WTC11 (cell line): ENCODE measurements around the gene ITCH. TPM values are rescaled to one million over a fixed set of nuclear protein-coding genes. Genes with fewer than 3 reads are reported as not detected.

ENCODE experiments used
- ATAC-seq: fragments of 200-7000 bp; cut with Tn5 transposase; 2 replicates; pipeline ENCODE4 v1.10.0; 2021; ENCODE audit warnings: mild to moderate bottlenecking, moderate library complexity
- CTCF ChIA-PET: fragments of 300-600 bp; sonication (Branson Sonifier 250); formaldehyde crosslinking; loops from one replicate; lab custom pipeline; 2021; ENCODE audit warnings: antibody characterized with exemption; lab: Charles Lee
- POLR2A ChIA-PET: fragments of 350-600 bp; sonication (Branson Sonifier 250); formaldehyde crosslinking; loops from one replicate; lab custom pipeline; 2021; ENCODE audit warnings: antibody characterized with exemption; lab: Charles Lee
- DNase-seq: peaks from one replicate; pipeline ENCODE4 v3.0.0; 2021; ENCODE audit warnings: low spot score
- H3K27ac Mint-ChIP-seq: 2 replicates; pipeline ENCODE4 v1.8.0; 2021; ENCODE audit warnings: mixed read lengths
- H3K27me3 Mint-ChIP-seq: 2 replicates; pipeline ENCODE4 v1.8.0; 2021; ENCODE audit warnings: low read depth, mild to moderate bottlenecking, moderate library complexity, mixed read lengths
- H3K36me3 Mint-ChIP-seq: 2 replicates; pipeline ENCODE4 v1.8.0; 2021; ENCODE audit warnings: mixed read lengths
- H3K4me1 Mint-ChIP-seq: 2 replicates; pipeline ENCODE4 v1.8.0; 2022; ENCODE audit warnings: mixed read lengths
- H3K4me3 Mint-ChIP-seq: 2 replicates; pipeline ENCODE4 v1.8.0; 2021; ENCODE audit warnings: mild to moderate bottlenecking, moderate library complexity, mixed read lengths
- H3K9me3 Mint-ChIP-seq: 2 replicates; pipeline ENCODE4 v1.8.0; 2021; ENCODE audit warnings: mixed read lengths
- ATF1 ChIP-seq: sonication (generic); formaldehyde crosslinking; IDR thresholded peaks from 2 replicates; pipeline ENCODE4 v1.8.1; 2023; ENCODE audit warnings: mild to moderate bottlenecking, moderate library complexity, missing genetic modification reagents
- ATF3 ChIP-seq: sonication (generic); formaldehyde crosslinking; conservative IDR thresholded peaks from 2 replicates; pipeline ENCODE4 v1.8.1; 2022; ENCODE audit warnings: mild to moderate bottlenecking, missing genetic modification reagents
- EMX1 ChIP-seq: fragments of 250-450 bp; sonication (Bioruptor Pico); IDR thresholded peaks from 2 replicates; pipeline ENCODE4 v1.8.0; 2021; ENCODE audit warnings: mild to moderate bottlenecking
- FOXJ3 ChIP-seq: sonication (generic); formaldehyde crosslinking; IDR thresholded peaks from 2 replicates; pipeline ENCODE4 v1.9.0; 2021; ENCODE audit warnings: missing genetic modification reagents, mild to moderate bottlenecking, borderline replicate concordance
- GRHL2 ChIP-seq: fragments of 250-450 bp; sonication (Bioruptor Pico); IDR thresholded peaks from 2 replicates; pipeline ENCODE4 v1.8.0; 2022; ENCODE audit warnings: mild to moderate bottlenecking, moderate library complexity; ENCODE audit not compliant: insufficient replicate concordance, severe bottlenecking
- KAT7 ChIP-seq: sonication (generic); formaldehyde crosslinking; IDR thresholded peaks from 2 replicates; pipeline ENCODE4 v1.8.1; 2023; ENCODE audit warnings: missing genetic modification reagents, mild to moderate bottlenecking, borderline replicate concordance
- NR1H2 ChIP-seq: sonication (generic); formaldehyde crosslinking; IDR thresholded peaks from 2 replicates; pipeline ENCODE4 v1.9.0; 2021; ENCODE audit warnings: mild to moderate bottlenecking, moderate library complexity, missing genetic modification reagents
- NR3C1 ChIP-seq: sonication (generic); formaldehyde crosslinking; conservative IDR thresholded peaks from 2 replicates; pipeline ENCODE4 v1.8.1; 2023; ENCODE audit warnings: low read depth, mild to moderate bottlenecking, missing genetic modification reagents
- PRRX2 ChIP-seq: fragments of 250-450 bp; sonication (Bioruptor Pico); IDR thresholded peaks from 2 replicates; pipeline ENCODE4 v1.8.0; 2021; ENCODE audit warnings: mild to moderate bottlenecking
- SMAD4 ChIP-seq: sonication (generic); formaldehyde crosslinking; IDR thresholded peaks from 2 replicates; pipeline ENCODE4 v1.8.0; 2022; ENCODE audit warnings: mild to moderate bottlenecking, missing genetic modification reagents
- STAT6 ChIP-seq: sonication (generic); formaldehyde crosslinking; conservative IDR thresholded peaks from 2 replicates; pipeline ENCODE4 v1.8.1; 2023; ENCODE audit warnings: mild to moderate bottlenecking, low read depth, missing genetic modification reagents, moderate library complexity
- ZNF263 ChIP-seq: sonication (generic); formaldehyde crosslinking; IDR thresholded peaks from 2 replicates; pipeline ENCODE4 v1.8.1; 2022; ENCODE audit warnings: low read depth, mild to moderate bottlenecking, moderate library complexity, missing genetic modification reagents
- ZNF671 ChIP-seq: fragments of 250-450 bp; sonication (Bioruptor Pico); IDR thresholded peaks from 2 replicates; pipeline ENCODE4 v1.8.0; 2021; ENCODE audit warnings: mild to moderate bottlenecking
- total RNA-seq: library from RNA; stranded (reverse); gene quantifications from 3 replicates; pipeline ENCODE4 v1.2.3, GENCODE V29; 2021
- TF ChIP-seq, protein P1 (sequence below): fragments of 250-450 bp; sonication (Bioruptor Pico); IDR thresholded peaks from 2 replicates; pipeline ENCODE4 v1.8.0; 2021; ENCODE audit warnings: mild to moderate bottlenecking
- TF ChIP-seq, protein P2 (sequence below): sonication (generic); formaldehyde crosslinking; IDR thresholded peaks from 2 replicates; pipeline ENCODE4 v1.8.0; 2022; ENCODE audit warnings: mild to moderate bottlenecking, missing genetic modification reagents
- TF ChIP-seq, protein P3 (sequence below): sonication (generic); formaldehyde crosslinking; IDR thresholded peaks from 2 replicates; pipeline ENCODE4 v1.8.0; 2022; ENCODE audit warnings: mild to moderate bottlenecking, missing genetic modification reagents
- TF ChIP-seq, protein P4 (sequence below): sonication (generic); formaldehyde crosslinking; IDR thresholded peaks from 2 replicates; pipeline ENCODE4 v1.8.1; 2023; ENCODE audit warnings: mild to moderate bottlenecking, missing genetic modification reagents, borderline replicate concordance
- TF ChIP-seq, protein P5 (sequence below): fragments of 200-600 bp; IDR thresholded peaks from 2 replicates; pipeline ENCODE4 v1.8.0; 2022; ENCODE audit warnings: antibody characterized with exemption

Gene ITCH
- total RNA-seq, 1 experiment from 2014 or later: 35.8 TPM

DNA sequence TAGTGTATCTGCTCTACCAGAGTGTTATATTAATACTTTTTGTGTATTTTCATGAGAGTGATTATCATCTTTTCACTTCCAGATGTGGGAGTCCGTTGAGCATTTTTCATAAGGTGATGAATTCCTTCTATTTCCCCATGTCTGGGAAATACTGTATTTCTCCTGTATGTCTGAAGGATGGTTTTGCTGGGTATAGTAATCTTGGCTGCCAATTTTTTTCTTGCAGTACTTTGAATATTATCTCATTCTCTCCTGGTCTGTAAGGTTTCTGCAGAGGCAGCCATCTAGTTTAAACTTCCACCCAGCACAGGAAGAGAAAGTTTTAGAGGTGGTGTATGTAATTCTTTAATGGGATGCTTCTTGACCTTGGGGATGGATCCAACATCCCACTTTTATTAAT, 137.8 kb downstream of the ITCH start:
- CTCF ChIA-PET: no interaction called here
- peaks cover 8% of the 10 kb centered on the region for H3K9me3 Mint-ChIP-seq
- H3K36me3 Mint-ChIP-seq: peaks cover 36% of the 10 kb centered on the region

More for the DNA sequence above, 137.8 kb downstream of the ITCH start:
- DNase-seq (no peak), ATAC-seq (no peak)
- H3K4me3 Mint-ChIP-seq: no peak overlapping the region
- H3K4me1 Mint-ChIP-seq: no peaks in the 10 kb centered on the region
- no peak for TF ChIP-seq ATF3
- no peak for TF ChIP-seq PRRX2 (CRISPR knock-in tag)
- TF ChIP-seq, protein P1, sequence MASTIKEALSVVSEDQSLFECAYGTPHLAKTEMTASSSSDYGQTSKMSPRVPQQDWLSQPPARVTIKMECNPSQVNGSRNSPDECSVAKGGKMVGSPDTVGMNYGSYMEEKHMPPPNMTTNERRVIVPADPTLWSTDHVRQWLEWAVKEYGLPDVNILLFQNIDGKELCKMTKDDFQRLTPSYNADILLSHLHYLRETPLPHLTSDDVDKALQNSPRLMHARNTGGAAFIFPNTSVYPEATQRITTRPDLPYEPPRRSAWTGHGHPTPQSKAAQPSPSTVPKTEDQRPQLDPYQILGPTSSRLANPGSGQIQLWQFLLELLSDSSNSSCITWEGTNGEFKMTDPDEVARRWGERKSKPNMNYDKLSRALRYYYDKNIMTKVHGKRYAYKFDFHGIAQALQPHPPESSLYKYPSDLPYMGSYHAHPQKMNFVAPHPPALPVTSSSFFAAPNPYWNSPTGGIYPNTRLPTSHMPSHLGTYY (CRISPR knock-in tag): no peak
- TF ChIP-seq NR3C1 (CRISPR knock-in tag): no peak
- TF ChIP-seq, protein P2, sequence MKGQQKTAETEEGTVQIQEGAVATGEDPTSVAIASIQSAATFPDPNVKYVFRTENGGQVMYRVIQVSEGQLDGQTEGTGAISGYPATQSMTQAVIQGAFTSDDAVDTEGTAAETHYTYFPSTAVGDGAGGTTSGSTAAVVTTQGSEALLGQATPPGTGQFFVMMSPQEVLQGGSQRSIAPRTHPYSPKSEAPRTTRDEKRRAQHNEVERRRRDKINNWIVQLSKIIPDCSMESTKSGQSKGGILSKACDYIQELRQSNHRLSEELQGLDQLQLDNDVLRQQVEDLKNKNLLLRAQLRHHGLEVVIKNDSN (CRISPR knock-in tag): no peak
- TF ChIP-seq GRHL2: no peak
- TF ChIP-seq NR1H2 (CRISPR knock-in tag): no peak
- TF ChIP-seq, protein P3, sequence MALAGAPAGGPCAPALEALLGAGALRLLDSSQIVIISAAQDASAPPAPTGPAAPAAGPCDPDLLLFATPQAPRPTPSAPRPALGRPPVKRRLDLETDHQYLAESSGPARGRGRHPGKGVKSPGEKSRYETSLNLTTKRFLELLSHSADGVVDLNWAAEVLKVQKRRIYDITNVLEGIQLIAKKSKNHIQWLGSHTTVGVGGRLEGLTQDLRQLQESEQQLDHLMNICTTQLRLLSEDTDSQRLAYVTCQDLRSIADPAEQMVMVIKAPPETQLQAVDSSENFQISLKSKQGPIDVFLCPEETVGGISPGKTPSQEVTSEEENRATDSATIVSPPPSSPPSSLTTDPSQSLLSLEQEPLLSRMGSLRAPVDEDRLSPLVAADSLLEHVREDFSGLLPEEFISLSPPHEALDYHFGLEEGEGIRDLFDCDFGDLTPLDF (CRISPR knock-in tag): no peak
- no peak for TF ChIP-seq SMAD4 (CRISPR knock-in tag)
- TF ChIP-seq STAT6 (CRISPR knock-in tag): no peak
- TF ChIP-seq, protein P4, sequence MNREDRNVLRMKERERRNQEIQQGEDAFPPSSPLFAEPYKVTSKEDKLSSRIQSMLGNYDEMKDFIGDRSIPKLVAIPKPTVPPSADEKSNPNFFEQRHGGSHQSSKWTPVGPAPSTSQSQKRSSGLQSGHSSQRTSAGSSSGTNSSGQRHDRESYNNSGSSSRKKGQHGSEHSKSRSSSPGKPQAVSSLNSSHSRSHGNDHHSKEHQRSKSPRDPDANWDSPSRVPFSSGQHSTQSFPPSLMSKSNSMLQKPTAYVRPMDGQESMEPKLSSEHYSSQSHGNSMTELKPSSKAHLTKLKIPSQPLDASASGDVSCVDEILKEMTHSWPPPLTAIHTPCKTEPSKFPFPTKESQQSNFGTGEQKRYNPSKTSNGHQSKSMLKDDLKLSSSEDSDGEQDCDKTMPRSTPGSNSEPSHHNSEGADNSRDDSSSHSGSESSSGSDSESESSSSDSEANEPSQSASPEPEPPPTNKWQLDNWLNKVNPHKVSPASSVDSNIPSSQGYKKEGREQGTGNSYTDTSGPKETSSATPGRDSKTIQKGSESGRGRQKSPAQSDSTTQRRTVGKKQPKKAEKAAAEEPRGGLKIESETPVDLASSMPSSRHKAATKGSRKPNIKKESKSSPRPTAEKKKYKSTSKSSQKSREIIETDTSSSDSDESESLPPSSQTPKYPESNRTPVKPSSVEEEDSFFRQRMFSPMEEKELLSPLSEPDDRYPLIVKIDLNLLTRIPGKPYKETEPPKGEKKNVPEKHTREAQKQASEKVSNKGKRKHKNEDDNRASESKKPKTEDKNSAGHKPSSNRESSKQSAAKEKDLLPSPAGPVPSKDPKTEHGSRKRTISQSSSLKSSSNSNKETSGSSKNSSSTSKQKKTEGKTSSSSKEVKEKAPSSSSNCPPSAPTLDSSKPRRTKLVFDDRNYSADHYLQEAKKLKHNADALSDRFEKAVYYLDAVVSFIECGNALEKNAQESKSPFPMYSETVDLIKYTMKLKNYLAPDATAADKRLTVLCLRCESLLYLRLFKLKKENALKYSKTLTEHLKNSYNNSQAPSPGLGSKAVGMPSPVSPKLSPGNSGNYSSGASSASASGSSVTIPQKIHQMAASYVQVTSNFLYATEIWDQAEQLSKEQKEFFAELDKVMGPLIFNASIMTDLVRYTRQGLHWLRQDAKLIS: no peak
- TF ChIP-seq ZNF263: no peak
- TF ChIP-seq ATF1 (CRISPR knock-in tag): no peak
- no peak for TF ChIP-seq FOXJ3 (CRISPR knock-in tag)
- TF ChIP-seq ZNF671 (CRISPR knock-in tag): no peak
- no peak for TF ChIP-seq KAT7
- TF ChIP-seq, protein P5, sequence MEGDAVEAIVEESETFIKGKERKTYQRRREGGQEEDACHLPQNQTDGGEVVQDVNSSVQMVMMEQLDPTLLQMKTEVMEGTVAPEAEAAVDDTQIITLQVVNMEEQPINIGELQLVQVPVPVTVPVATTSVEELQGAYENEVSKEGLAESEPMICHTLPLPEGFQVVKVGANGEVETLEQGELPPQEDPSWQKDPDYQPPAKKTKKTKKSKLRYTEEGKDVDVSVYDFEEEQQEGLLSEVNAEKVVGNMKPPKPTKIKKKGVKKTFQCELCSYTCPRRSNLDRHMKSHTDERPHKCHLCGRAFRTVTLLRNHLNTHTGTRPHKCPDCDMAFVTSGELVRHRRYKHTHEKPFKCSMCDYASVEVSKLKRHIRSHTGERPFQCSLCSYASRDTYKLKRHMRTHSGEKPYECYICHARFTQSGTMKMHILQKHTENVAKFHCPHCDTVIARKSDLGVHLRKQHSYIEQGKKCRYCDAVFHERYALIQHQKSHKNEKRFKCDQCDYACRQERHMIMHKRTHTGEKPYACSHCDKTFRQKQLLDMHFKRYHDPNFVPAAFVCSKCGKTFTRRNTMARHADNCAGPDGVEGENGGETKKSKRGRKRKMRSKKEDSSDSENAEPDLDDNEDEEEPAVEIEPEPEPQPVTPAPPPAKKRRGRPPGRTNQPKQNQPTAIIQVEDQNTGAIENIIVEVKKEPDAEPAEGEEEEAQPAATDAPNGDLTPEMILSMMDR: no peak
- TF ChIP-seq EMX1 (CRISPR knock-in tag): no peak
- POLR2A ChIA-PET: no interaction called here
- no peaks in the 10 kb centered on the region for H3K27me3 Mint-ChIP-seq
- H3K27ac Mint-ChIP-seq: no peak overlapping the region
